Activated CD4-positive, CD25-positive, alpha-beta regulatory T cell treated with anti-CD3 and anti-CD28 coated beads, Interleukin-2, amount 50 U/mL, for 16 hours (primary cell): Measurements from ENCODE around the gene ATP8B2.

ENCODE experiments used
- DNase-seq: peaks from one replicate; pipeline ENCODE4 v3.0.0-alpha.2; 2020; ENCODE audit warnings: low read depth, low spot score

The ATP8B2 gene

DNA sequence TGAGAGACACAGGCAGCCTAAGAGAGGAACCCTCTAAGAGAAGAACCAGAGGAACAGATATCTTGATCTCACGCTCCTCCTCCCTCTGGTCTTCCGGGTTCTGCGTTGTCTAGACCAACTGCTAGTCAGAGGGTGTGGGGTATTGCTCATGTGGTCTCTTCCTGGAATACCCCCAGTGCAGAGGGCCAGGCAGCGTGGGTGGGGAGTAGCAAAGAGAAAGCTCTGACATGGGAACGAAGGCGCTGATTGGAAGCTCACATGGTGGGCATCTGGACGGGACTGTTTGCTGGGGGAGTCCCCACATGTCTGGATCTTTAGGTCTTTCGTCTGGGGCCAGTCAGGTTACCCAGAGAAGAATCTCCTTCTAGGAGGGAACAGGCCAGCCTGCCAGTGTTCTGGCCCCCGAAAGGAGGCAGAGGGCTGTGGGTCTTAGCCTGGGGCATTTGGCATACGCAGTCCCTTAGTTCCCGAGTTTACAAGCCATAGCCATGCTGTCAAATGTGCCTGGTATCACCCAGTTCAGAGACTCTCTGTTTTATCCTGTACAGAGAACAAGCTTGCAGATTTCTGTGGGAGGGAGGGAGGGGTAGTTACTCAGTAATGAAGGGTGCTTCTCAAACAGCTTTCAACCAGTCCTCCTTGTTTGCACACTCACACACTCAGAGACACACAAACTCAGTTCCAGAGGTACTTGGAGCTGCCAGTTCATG is 61.5 kb downstream of the ATP8B2 start:
- DNase-seq: peak; percentile 64

GRCh38 chr1:154391086-154391770 is 65.9 kb downstream of the ATP8B2 start:
- DNase-seq: no peak

- DNase-seq: no peak
Measured at GRCh38 chr1:154398141-154398540, 72.8 kb downstream of the ATP8B2 start.

DNA sequence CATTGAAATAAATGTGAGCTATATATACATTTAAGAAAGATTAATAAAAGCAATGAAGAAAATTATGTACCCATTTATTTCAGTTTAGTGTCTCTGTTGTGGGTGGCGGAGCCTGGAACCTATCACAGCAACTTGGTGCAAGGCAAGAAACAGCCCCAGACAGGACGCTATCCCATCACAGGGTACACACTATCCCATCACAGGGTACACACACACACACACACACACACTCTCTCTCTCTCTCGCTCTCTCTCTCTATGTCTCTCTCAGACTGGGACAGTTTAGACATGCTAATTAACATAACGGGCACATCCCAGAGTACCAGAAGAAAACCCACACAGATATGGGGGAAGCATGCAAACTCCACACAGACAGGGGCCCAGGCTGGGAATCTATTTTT is 73.4 kb downstream of the ATP8B2 start:
- DNase-seq: no peak

DNA sequence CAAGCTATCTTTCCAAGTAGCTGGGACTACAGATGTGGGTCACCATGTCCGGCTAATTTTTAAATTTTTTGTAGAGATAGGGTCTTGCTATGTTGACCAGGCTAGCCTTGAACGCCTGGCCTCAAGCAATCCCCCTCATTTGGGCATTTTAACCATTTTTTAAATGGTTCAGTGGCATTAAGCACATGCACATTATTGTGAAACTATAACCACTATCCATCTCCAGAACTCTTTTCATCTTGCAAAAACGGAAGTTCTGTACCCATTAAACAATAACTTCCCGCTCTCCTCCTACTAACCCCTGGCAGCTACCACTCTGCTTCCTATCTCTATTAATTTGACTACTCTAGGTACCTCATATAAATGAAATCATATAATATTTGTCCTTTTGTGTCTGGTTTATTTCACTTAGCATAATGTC is 75.1 kb downstream of the ATP8B2 start:
- DNase-seq: no peak
